Measurements from ENCODE around the gene SOX5.
"Not testable (repeated sequence)": the region's sequence is repeated elsewhere in the genome, so short reads cannot be mapped to it uniquely, and the experiment has no call there.

The SOX5 gene

GRCh38 chr12:23827353-23827752, 122.1 kb downstream of the SOX5 start:
- ATAC-seq (no peak), DNase-seq (no peak)
- H3K4me3 Mint-ChIP-seq = no peak overlapping the region
- peaks cover 4 to 17% of the 10 kb centered on the region in 2 donors for H3K9me3 Mint-ChIP-seq
- no peaks in the 10 kb centered on the region for H3K27me3 Mint-ChIP-seq
- H3K27ac Mint-ChIP-seq = no peak overlapping the region
- no peaks in the 10 kb centered on the region for H3K4me1 Mint-ChIP-seq

- H3K9me3 Mint-ChIP-seq = peaks cover 4 to 20% of the 10 kb centered on the region in 2 donors
- H3K27me3 Mint-ChIP-seq, H3K4me3 Mint-ChIP-seq, ATAC-seq, DNase-seq, H3K4me1 Mint-ChIP-seq, H3K27ac Mint-ChIP-seq: not testable (repeated sequence)
Observed at GRCh38 chr12:23825124-23825523, 124.3 kb downstream of the SOX5 start.

GRCh38 chr12:23824358-23824757, 125.1 kb downstream of the SOX5 start:
- H3K4me3 Mint-ChIP-seq = no peak overlapping the region
- H3K27ac Mint-ChIP-seq = no peak overlapping the region
- H3K9me3 Mint-ChIP-seq = peaks cover 4 to 20% of the 10 kb centered on the region in 2 donors
- H3K4me1 Mint-ChIP-seq = no peaks in the 10 kb centered on the region
- H3K27me3 Mint-ChIP-seq = no peaks in the 10 kb centered on the region
- no peak for DNase-seq
- ATAC-seq = no peak

- H3K4me3 Mint-ChIP-seq, DNase-seq, H3K4me1 Mint-ChIP-seq, H3K27me3 Mint-ChIP-seq, H3K27ac Mint-ChIP-seq, ATAC-seq: not testable (repeated sequence)
- peaks cover 4 to 20% of the 10 kb centered on the region in 2 donors for H3K9me3 Mint-ChIP-seq
Observed at GRCh38 chr12:23822883-23823282, 126.6 kb downstream of the SOX5 start.

DNA sequence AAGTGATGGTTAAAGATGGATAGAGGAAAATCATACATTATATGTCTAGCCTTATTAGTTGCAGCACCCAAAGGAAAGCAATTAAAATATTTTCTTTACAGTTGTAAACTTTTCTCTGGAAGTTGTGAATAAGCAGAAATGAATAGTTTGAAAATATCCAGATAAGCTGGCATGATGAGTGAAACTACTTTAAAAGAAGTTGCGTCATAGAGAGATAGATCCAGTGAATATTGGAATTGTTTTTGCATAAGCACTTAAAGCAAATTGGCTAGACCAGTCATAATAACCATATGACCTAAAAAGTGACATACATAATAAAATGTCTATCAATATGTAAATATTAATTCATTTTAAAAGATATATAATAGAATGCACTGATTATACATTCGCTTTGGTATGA, 132.1 kb downstream of the SOX5 start:
- H3K27ac Mint-ChIP-seq = no peak overlapping the region
- H3K27me3 Mint-ChIP-seq = no peaks in the 10 kb centered on the region
- ATAC-seq = no peak
- no peak for DNase-seq
- no peaks in the 10 kb centered on the region for H3K4me1 Mint-ChIP-seq
- no peak overlapping the region for H3K4me3 Mint-ChIP-seq
- peaks cover 0 to 9% of the 10 kb centered on the region in 2 donors for H3K9me3 Mint-ChIP-seq

DNA sequence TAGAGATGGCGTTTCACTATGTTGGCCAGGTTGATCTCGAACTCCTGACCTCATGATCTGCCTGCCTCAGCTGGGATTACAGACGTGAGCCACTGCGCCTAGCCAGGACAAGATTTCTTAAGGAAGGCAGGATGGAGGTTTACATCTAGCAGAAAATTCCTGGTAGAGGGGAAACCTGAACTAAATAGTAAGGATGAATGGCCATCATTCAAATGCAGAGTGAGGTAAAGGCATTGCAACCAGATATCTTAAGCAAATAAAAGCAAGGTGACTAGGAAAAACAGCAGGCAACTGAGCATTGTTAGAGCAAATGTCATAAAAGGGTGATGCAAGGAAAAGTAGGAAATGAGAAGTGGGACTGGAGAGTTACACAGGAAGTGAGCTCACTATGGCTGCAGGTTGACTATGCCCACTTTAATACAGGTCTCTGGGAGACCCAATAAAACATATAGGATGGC, 133.0 kb downstream of the SOX5 start:
- H3K9me3 Mint-ChIP-seq = peaks cover 0 to 6% of the 10 kb centered on the region in 2 donors
- H3K4me1 Mint-ChIP-seq = no peaks in the 10 kb centered on the region
- no peak overlapping the region for H3K27ac Mint-ChIP-seq
- ATAC-seq = no peak
- DNase-seq = no peak
- H3K27me3 Mint-ChIP-seq = no peaks in the 10 kb centered on the region
- no peak overlapping the region for H3K4me3 Mint-ChIP-seq

- ATAC-seq = no peak
- Mint-ChIP-seq H3K4me3 (no peak overlapping the region), H3K27me3 (no peaks in the 10 kb centered on the region), H3K4me1 (no peaks in the 10 kb centered on the region), H3K9me3 (peaks cover 0 to 6% of the 10 kb centered on the region in 2 donors), H3K27ac (no peak overlapping the region)
- DNase-seq = no peak
Observed at GRCh38 chr12:23815810-23816209, 133.7 kb downstream of the SOX5 start.

- Mint-ChIP-seq H3K27me3 (no peaks in the 10 kb centered on the region), H3K9me3 (peaks cover 0 to 6% of the 10 kb centered on the region in 2 donors), H3K27ac (no peak overlapping the region), H3K4me1 (no peaks in the 10 kb centered on the region), H3K4me3 (no peak overlapping the region)
- ATAC-seq (no peak), DNase-seq (no peak)
Observed at GRCh38 chr12:23813206-23813605, 136.3 kb downstream of the SOX5 start.

DNA sequence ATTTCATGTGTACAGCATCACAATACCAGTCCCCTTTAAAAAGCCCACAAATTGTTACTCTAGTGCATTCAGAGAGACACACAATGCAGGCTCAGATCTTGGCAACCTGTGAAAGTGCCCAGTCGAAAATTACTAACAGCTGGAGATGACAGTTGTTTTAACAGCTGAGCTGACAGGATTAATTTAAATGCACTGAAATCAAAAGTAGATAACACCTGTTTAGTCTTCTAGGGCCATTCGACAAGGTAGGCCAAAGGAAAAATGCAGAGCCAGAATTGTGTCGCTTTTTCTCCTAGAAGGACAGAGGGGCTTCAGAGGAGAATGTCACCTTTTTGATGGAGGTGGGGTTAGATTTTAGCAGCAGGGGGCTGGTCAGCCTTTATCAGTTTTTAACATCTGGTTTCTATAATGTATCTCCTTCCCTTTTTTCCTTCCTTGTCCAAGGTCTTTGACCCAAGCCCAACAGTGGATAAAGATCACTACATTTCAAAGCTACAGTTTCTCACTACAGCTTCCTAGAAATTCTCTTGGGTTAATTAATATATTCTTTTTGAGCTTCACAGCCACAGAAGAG, 139.1 kb downstream of the SOX5 start:
- no peak for ATAC-seq
- no peak for DNase-seq
- Mint-ChIP-seq H3K9me3 (no peaks in the 10 kb centered on the region), H3K4me1 (no peaks in the 10 kb centered on the region), H3K4me3 (no peak overlapping the region), H3K27ac (no peak overlapping the region), H3K27me3 (no peaks in the 10 kb centered on the region)

GRCh38 chr12:23803540-23803939, 145.9 kb downstream of the SOX5 start:
- no peaks in the 10 kb centered on the region for H3K4me1 Mint-ChIP-seq
- ATAC-seq (no peak), DNase-seq (no peak)
- no peak overlapping the region for H3K27ac Mint-ChIP-seq
- H3K9me3 Mint-ChIP-seq = peaks cover 0 to 3% of the 10 kb centered on the region in 2 donors
- H3K4me3 Mint-ChIP-seq = no peak overlapping the region
- H3K27me3 Mint-ChIP-seq = no peaks in the 10 kb centered on the region

- DNase-seq (no peak), ATAC-seq (no peak)
- Mint-ChIP-seq H3K9me3 (peaks cover 0 to 7% of the 10 kb centered on the region in 2 donors), H3K27ac (no peak overlapping the region), H3K4me1 (no peaks in the 10 kb centered on the region), H3K27me3 (no peaks in the 10 kb centered on the region), H3K4me3 (no peak overlapping the region)
Observed at GRCh38 chr12:23795494-23795893, 154.0 kb downstream of the SOX5 start.

DNA sequence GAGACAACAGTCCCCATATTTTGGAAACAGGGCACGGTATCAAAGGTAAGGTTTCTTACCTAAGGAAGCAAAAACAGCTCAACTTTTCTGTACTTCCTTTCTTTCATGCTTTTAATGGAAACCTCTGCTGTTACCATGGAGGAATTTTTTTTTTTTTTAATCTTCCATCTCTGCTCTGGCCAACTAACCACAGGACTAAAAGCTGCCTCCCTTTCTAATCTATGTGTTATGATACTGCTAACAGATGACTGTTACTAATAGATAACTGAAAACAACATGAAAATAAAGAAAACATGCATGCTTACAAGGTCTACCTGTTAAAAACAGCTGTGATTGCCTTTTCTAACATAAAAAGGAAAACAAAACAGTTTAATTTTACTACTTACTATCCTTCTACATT, 168.4 kb downstream of the SOX5 start:
- no peaks in the 10 kb centered on the region for H3K27me3 Mint-ChIP-seq
- no peaks in the 10 kb centered on the region for H3K4me1 Mint-ChIP-seq
- ATAC-seq (no peak), DNase-seq (no peak)
- no peak overlapping the region for H3K27ac Mint-ChIP-seq
- H3K9me3 Mint-ChIP-seq = peaks cover 0 to 6% of the 10 kb centered on the region in 2 donors
- H3K4me3 Mint-ChIP-seq = no peak overlapping the region

DNA sequence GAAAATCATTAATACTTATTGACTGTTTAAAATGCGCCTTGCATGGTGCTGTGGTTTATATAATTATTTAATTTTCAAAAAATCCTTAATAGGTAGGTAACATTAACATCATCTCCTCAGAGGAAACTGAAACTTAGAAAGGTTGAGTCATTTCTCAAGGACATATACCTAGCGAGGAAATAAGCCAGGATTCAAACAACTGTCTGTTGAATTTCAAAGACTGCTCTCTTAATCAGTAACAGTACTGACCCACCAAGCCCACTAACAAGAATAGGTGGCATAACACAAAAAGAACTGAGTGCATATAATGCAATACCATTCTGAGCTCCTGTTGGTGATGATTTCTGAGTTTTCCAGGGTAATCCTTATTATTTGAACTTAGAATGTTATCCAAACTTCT, 174.3 kb downstream of the SOX5 start:
- peaks cover 0 to 6% of the 10 kb centered on the region in 2 donors for H3K9me3 Mint-ChIP-seq
- no peak overlapping the region for H3K27ac Mint-ChIP-seq
- DNase-seq (no peak), ATAC-seq (no peak)
- H3K4me3 Mint-ChIP-seq = no peak overlapping the region
- no peaks in the 10 kb centered on the region for H3K4me1 Mint-ChIP-seq
- no peaks in the 10 kb centered on the region for H3K27me3 Mint-ChIP-seq

DNA sequence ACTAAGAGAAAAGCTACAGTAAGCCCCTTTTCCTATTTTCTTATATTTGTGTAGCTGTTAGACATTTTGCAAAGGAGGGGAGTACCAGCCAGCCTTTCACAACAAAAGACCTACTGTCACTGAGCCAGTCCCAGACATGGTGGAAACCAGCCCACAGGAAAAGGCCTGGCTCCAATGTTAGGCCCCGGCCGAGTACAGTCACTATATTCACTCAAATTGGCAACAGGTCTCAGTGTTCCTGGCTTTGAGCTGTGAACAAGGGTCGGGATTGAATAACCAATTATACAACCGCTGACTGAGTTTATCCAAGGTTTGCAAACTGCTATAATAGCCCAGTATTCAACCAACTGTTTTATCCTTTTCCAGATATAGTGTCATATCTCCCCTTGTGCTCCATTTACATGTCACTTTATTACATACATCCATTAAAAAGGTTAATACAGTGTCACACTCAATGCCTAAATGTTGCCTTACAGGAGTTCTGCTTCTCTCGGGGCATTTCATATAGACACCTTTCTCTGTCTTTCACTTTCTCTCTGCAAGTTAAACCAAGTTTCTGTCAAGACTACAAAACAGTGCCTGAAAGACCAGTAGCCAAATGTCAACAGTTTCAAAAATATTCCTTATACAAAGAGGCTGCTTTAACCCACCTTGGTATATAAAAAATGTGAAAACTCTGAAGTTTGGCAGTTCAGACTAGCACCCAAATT, 178.1 kb downstream of the SOX5 start:
- no peaks in the 10 kb centered on the region for H3K27me3 Mint-ChIP-seq
- H3K4me3 Mint-ChIP-seq = no peak overlapping the region
- ATAC-seq = no peak
- no peak for DNase-seq
- H3K9me3 Mint-ChIP-seq = no peaks in the 10 kb centered on the region
- no peak overlapping the region for H3K27ac Mint-ChIP-seq
- no peaks in the 10 kb centered on the region for H3K4me1 Mint-ChIP-seq

DNA sequence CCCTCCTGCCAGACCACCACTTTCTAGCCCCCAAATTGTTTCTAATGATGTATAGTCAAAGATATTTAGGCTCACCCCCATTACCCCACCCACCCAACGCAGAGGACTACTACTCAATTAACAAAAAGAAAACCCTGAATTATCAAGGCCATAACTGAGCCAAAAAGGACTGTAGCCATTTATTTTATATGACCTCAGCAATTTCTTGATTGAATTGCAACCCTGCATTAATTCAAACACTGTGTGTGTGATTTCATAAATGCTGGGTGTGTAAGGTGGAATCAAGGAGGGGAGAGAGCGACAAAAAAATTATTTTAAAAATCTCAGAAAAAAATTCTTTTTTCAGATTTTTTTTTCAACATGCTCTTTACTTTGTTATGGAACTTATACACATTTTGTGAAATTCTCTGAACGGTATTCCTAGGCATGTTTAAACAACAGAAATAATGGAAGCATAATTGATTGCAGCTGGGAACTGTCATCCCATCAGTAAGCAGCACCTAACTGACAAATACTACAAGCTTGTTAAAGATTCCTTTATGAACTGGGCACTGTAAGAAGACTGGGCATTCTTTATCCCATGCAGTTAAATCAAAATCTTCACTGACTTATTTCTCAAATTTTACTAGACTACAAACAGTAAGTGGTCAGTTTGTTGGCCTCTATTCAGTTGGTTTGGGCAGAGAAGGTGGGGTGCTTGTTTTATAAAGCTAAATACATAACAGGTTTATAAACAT, 179.1 kb downstream of the SOX5 start:
- ATAC-seq = no peak
- no peaks in the 10 kb centered on the region for H3K27me3 Mint-ChIP-seq

GRCh38 chr12:23767834-23768233, 181.6 kb downstream of the SOX5 start:
- Mint-ChIP-seq H3K27ac (no peak overlapping the region), H3K27me3 (no peaks in the 10 kb centered on the region), H3K4me1 (no peaks in the 10 kb centered on the region), H3K4me3 (no peak overlapping the region), H3K9me3 (no peaks in the 10 kb centered on the region)
- no peak for DNase-seq
- no peak for ATAC-seq

More for the DNA sequence above, 179.1 kb downstream of the SOX5 start:
- H3K27ac Mint-ChIP-seq = no peak overlapping the region
- H3K4me1 Mint-ChIP-seq = no peaks in the 10 kb centered on the region
- no peaks in the 10 kb centered on the region for H3K9me3 Mint-ChIP-seq
- H3K4me3 Mint-ChIP-seq = no peak overlapping the region
- no peak for DNase-seq

Data from stimulated activated naive CD8-positive, alpha-beta T cell treated with anti-CD3 and anti-CD28 coated beads, Interleukin-15, amount 100 ng/mL, for 72 hours (primary cell).